Measurements from ENCODE around the gene SDCBP2.

DNA sequence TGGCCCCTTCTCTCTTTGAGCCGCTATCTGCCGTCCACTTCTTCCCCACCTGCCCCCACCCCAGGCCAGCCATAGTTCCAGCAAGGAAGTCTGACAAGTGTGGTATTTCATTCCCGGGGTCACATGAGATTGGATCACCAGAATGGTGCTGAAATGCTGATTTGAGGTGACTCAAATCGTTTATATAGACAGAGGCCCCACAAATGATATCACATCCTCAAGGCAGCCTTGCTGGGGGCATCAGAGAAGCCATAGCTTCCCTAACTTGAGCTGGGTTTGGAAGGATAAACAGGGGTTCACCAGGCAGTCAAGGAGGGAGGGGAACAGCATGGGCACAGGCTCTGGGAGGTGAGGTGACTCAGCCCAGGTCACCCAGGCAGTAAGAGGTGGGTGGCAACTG is 9.9 kb downstream of the SDCBP2 start:
- TF ChIP-seq POLR2A (IDR thresholded peaks at IDR 0.05; ENCODE audit: control extremely low read depth in 1 of 2, low read depth in 2 of 2, low read length in 2 of 2), result no peak
- no peak for TF ChIP-seq SP1 (IDR thresholded peaks at IDR 0.05; ENCODE audit: low read depth, low read length)
- no peak for TF ChIP-seq SIX5 (IDR thresholded peaks at IDR 0.05; ENCODE audit: low read depth, low read length)
- no peak for TF ChIP-seq CREB1 (IDR thresholded peaks at IDR 0.05)
- no peak for TF ChIP-seq CBX8 (IDR thresholded peaks at IDR 0.05; ENCODE audit: borderline replicate concordance, low read depth, low read length)
- TF ChIP-seq KDM1A (IDR thresholded peaks at IDR 0.05; ENCODE audit: borderline replicate concordance, low read length), result no peak
- TF ChIP-seq, protein P1, sequence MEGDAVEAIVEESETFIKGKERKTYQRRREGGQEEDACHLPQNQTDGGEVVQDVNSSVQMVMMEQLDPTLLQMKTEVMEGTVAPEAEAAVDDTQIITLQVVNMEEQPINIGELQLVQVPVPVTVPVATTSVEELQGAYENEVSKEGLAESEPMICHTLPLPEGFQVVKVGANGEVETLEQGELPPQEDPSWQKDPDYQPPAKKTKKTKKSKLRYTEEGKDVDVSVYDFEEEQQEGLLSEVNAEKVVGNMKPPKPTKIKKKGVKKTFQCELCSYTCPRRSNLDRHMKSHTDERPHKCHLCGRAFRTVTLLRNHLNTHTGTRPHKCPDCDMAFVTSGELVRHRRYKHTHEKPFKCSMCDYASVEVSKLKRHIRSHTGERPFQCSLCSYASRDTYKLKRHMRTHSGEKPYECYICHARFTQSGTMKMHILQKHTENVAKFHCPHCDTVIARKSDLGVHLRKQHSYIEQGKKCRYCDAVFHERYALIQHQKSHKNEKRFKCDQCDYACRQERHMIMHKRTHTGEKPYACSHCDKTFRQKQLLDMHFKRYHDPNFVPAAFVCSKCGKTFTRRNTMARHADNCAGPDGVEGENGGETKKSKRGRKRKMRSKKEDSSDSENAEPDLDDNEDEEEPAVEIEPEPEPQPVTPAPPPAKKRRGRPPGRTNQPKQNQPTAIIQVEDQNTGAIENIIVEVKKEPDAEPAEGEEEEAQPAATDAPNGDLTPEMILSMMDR (IDR thresholded peaks at IDR 0.05; ENCODE audit: control extremely low read depth in 1 of 3, insufficient read depth in 1 of 3, low read depth in 1 of 3, low read length in 3 of 3), result no peak
- TF ChIP-seq EZH2 (IDR thresholded peaks at IDR 0.05; ENCODE audit: low read depth, low read length, severe bottlenecking), result no peak
- no peak for TF ChIP-seq BCL11A (IDR thresholded peaks at IDR 0.05; ENCODE audit: low read depth in 2 of 2, low read length in 2 of 2)
- no peak for TF ChIP-seq POLR2AphosphoS5 (IDR thresholded peaks at IDR 0.05; ENCODE audit: low read depth, low read length)
- TF ChIP-seq EP300 (IDR thresholded peaks at IDR 0.05; ENCODE audit: borderline replicate concordance in 1 of 2, low read depth in 2 of 2, low read length in 2 of 2), result no peak

Measured in H1 (cell line).